PC-3 (cell line): ENCODE measurements around the gene FBXW2. TPM values are rescaled to one million over a fixed set of nuclear protein-coding genes. Genes with fewer than 3 reads are reported as not detected.
"Not testable (repeated sequence)": the region's sequence is repeated elsewhere in the genome, so short reads cannot be mapped to it uniquely, and the experiment has no call there.

Experiments
- ATAC-seq: fragments of 200-7000 bp; cut with Tn5 transposase; 2 replicates; pipeline ENCODE4 v1.9.1; 2020; ENCODE audit warnings: mild to moderate bottlenecking, moderate library complexity
- BruUV-seq: library from RNA; stranded (reverse); fragments of 400-500 nt; replicated peaks from 2 replicates; lab custom pipeline; 2021; lab: Mats Ljungman, UMichigan
- CTCF ChIA-PET: fragments of 300-600 bp; sonication (Branson Sonifier 250); formaldehyde crosslinking; loops from one replicate; lab custom pipeline; 2022; ENCODE audit warnings: antibody characterized with exemption; lab: Charles Lee
- POLR2A ChIA-PET: fragments of 300-600 bp; sonication (Branson Sonifier 250); formaldehyde crosslinking; loops from one replicate; lab custom pipeline; 2022; ENCODE audit warnings: antibody characterized with exemption; ENCODE audit not compliant: unreplicated experiment; lab: Charles Lee
- DNase-seq: peaks from one replicate; pipeline ENCODE4 v3.0.0-alpha.2; 2015
- H2AFZ ChIP-seq: fragments of 300-600 bp; sonication (generic); 2 replicates; pipeline ENCODE4 v1.6.0; 2016; ENCODE audit warnings: antibody characterized with exemption, low read length
- H3F3A ChIP-seq: fragments of 300-600 bp; sonication (generic); one replicate; pipeline ENCODE4 v1.6.0; 2017; ENCODE audit warnings: antibody characterized with exemption, low read length, control low read depth, mild to moderate bottlenecking; ENCODE audit not compliant: unreplicated experiment
- H3K27ac ChIP-seq: fragments of 300-600 bp; sonication (generic); 2 replicates; pipeline ENCODE4 v1.5.1; 2016; ENCODE audit warnings: mild to moderate bottlenecking, low read length
- H3K27me3 ChIP-seq: fragments of 300-600 bp; sonication (generic); 2 replicates; pipeline ENCODE4 v1.6.1; 2016; ENCODE audit warnings: low read length, mixed read lengths
- H3K36me3 ChIP-seq: fragments of 300-600 bp; sonication (generic); 2 replicates; pipeline ENCODE4 v1.6.1; 2016; ENCODE audit warnings: low read depth, mixed run types, low read length, mixed read lengths
- H3K4me1 ChIP-seq: fragments of 300-600 bp; sonication (generic); 2 replicates; pipeline ENCODE4 v1.5.1; 2016; ENCODE audit warnings: low read length; ENCODE audit not compliant: insufficient read depth
- H3K4me2 ChIP-seq: fragments of 300-600 bp; sonication (generic); 2 replicates; pipeline ENCODE4 v1.6.0; 2016; ENCODE audit warnings: low read length
- H3K4me3 ChIP-seq: fragments of 300-600 bp; sonication (generic); 2 replicates; pipeline ENCODE4 v1.5.1; 2016; ENCODE audit warnings: mild to moderate bottlenecking, low read length, mixed read lengths
- H3K79me2 ChIP-seq: fragments of 300-600 bp; sonication (generic); 2 replicates; pipeline ENCODE4 v1.6.1; 2017; ENCODE audit warnings: low read length, mixed read lengths
- H3K9ac ChIP-seq: fragments of 300-600 bp; sonication (generic); 2 replicates; pipeline ENCODE4 v1.6.0; 2016; ENCODE audit warnings: mild to moderate bottlenecking, low read length
- H3K9me2 ChIP-seq: fragments of 300-600 bp; sonication (generic); replicated peaks from 2 replicates; pipeline ENCODE4 v1.6.1; 2016; ENCODE audit warnings: mixed run types, low read length, mixed read lengths
- H3K9me3 ChIP-seq: fragments of 300-600 bp; sonication (generic); 2 replicates; pipeline ENCODE4 v1.6.1; 2016; ENCODE audit warnings: low read length, mixed read lengths
- H4K20me1 ChIP-seq: fragments of 300-600 bp; sonication (generic); 2 replicates; pipeline ENCODE4 v1.6.1; 2016; ENCODE audit warnings: low read length, mixed read lengths
- EZH2 ChIP-seq: fragments of 300-600 bp; sonication (generic); IDR thresholded peaks from one replicate; pipeline ENCODE4 v1.6.1; 2017; ENCODE audit warnings: antibody characterized with exemption, mild to moderate bottlenecking, low read length; ENCODE audit not compliant: unreplicated experiment
- EZH2phosphoT487 ChIP-seq: fragments of 300-600 bp; sonication (generic); IDR thresholded peaks from 2 replicates; pipeline ENCODE4 v1.6.1; 2018; ENCODE audit warnings: mild to moderate bottlenecking, antibody characterized with exemption, low read length, borderline replicate concordance
- intact Hi-C: fragments of 100-400 bp; cut with micrococcal nuclease; formaldehyde crosslinking; loops from 2 replicates; pipeline ENCODE4 v1.9.0; 2023
- total RNA-seq: library from RNA; depleted of rRNA; stranded (reverse); fragments of >200 nt; gene quantifications from 2 replicates; pipeline ENCODE4 v1.2.3, GENCODE V29; 2014
- TF ChIP-seq, protein P1 (sequence below): fragments of 300-600 bp; sonication (generic); conservative IDR thresholded peaks from 2 replicates; pipeline ENCODE4 v1.5.1; 2017; ENCODE audit warnings: antibody characterized with exemption, low read depth, mild to moderate bottlenecking, low read length

Gene FBXW2
- total RNA-seq, 1 experiment from 2014 or later: 30.5 TPM

DNA sequence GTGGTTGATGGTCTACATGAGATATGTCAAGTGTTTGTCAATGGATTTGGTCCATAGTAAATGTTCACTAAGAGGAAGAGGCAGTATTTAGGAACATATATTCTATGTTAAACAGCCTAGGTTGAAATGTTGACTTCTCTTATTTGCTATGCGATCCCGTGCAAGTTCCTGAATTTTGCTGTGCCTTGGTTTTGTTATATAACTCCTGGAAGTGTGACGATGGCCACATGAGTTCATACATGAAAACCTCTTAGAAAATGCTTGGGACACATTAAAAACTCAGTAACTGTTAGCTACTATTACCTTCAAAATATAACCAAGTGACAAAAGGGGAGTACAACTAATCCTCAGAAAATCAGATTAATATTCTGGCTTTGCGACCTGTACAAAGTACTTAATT is 21.9 kb upstream of the FBXW2 start:
- DNase-seq (no peak), ATAC-seq (no peak)
- H3K79me2 ChIP-seq: no peaks in the 10 kb centered on the region
- H3K4me2 ChIP-seq: no peak overlapping the region
- no peak overlapping the region for H3K4me3 ChIP-seq
- intact Hi-C loops: no loop called here
- POLR2A ChIA-PET: no interaction called here
- CTCF ChIA-PET: no interaction called here
- no peak overlapping the region for H3K27ac ChIP-seq
- H4K20me1 ChIP-seq: no peaks in the 10 kb centered on the region
- BruUV-seq: no TSS peak
- H3K4me1 ChIP-seq: no peaks in the 10 kb centered on the region
- H3K36me3 ChIP-seq: peaks cover 24% of the 10 kb centered on the region; the same call in 1 of the 2 replicates
- H3F3A ChIP-seq: no peaks in the 10 kb centered on the region
- no peak overlapping the region for H2AFZ ChIP-seq
- no peaks in the 10 kb centered on the region for H3K27me3 ChIP-seq
- H3K9ac ChIP-seq: no peak overlapping the region
- no peaks in the 10 kb centered on the region for H3K9me3 ChIP-seq
- TF ChIP-seq EZH2phosphoT487 (no peak), EZH2 (no peak)
- TF ChIP-seq, protein P1, sequence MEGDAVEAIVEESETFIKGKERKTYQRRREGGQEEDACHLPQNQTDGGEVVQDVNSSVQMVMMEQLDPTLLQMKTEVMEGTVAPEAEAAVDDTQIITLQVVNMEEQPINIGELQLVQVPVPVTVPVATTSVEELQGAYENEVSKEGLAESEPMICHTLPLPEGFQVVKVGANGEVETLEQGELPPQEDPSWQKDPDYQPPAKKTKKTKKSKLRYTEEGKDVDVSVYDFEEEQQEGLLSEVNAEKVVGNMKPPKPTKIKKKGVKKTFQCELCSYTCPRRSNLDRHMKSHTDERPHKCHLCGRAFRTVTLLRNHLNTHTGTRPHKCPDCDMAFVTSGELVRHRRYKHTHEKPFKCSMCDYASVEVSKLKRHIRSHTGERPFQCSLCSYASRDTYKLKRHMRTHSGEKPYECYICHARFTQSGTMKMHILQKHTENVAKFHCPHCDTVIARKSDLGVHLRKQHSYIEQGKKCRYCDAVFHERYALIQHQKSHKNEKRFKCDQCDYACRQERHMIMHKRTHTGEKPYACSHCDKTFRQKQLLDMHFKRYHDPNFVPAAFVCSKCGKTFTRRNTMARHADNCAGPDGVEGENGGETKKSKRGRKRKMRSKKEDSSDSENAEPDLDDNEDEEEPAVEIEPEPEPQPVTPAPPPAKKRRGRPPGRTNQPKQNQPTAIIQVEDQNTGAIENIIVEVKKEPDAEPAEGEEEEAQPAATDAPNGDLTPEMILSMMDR: no peak
- no peaks in the 10 kb centered on the region for H3K9me2 ChIP-seq

DNA sequence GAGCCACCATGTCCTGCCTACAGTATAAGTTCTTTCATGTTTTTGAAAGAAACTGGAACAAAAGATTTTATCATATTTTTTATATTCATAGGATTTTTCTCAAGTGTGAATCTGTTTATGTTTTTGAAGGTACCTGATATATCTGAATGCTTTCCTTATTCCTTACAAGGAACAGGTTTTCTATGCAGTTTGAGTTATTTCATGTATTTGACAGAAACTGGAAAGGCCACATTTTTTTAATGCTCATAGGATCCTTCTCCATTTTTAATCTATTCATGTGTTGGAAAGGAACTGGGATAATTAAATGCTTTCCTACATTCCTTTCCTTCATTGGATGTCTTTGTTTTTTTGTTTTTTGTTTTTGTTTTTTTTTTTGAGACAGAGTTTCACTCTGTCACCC is 15.7 kb upstream of the FBXW2 start:
- DNase-seq (no peak), ATAC-seq (no peak)
- no peaks in the 10 kb centered on the region for H3K9me3 ChIP-seq
- no peak overlapping the region for H3K4me3 ChIP-seq
- H3K27ac ChIP-seq: no peak overlapping the region
- H3F3A ChIP-seq: no peaks in the 10 kb centered on the region
- ChIA-PET POLR2A (no interaction called here), CTCF (no interaction called here)
- H3K79me2 ChIP-seq: no peaks in the 10 kb centered on the region
- no peaks in the 10 kb centered on the region for H3K9me2 ChIP-seq
- H3K4me2 ChIP-seq: no peak overlapping the region
- BruUV-seq: no TSS peak
- H2AFZ ChIP-seq: no peak overlapping the region
- no peaks in the 10 kb centered on the region for H3K4me1 ChIP-seq
- intact Hi-C loops: no loop called here
- H3K36me3 ChIP-seq: peaks cover 5% of the 10 kb centered on the region; the same call in 1 of the 2 replicates
- TF ChIP-seq, protein P1: no peak
- TF ChIP-seq EZH2phosphoT487 (no peak), EZH2 (no peak)
- no peak overlapping the region for H3K9ac ChIP-seq
- no peaks in the 10 kb centered on the region for H3K27me3 ChIP-seq
- no peaks in the 10 kb centered on the region for H4K20me1 ChIP-seq

DNA sequence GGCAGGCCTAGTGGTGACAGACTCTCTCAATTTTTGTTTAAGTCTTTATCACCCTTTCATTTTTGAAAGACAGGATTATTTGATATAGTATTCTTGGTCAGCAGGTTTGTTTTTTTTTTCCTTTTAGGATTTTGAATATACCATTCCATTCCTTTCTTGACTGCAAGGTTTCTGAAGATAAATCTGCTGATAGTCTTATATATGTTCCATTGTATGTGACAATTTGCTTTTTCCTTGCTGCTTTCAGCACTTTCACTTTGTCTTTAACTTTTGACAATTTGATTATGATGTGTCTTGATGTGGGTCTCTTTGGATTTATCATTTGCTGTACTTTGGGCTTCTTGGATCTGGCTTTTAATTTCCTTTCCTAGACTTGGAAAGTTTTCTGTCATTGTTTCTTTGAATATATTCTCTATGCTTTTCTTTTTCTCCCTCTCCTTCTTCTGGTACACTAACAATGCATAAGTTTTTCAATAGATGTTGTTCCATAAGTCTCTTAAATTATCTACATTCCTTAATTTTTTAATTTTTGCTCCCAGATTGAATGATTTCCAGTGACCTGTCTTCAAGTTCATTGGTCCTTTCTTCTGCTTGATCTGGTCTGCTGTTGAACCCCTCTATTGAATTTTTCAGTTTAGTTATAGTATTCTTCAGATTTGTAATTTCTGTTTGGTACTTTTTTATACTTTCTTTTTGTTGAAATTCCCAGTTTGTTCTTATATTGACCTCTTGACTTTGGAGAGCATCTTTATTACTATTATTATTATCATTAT is 14.6 kb upstream of the FBXW2 start:
- TF ChIP-seq, protein P1: no peak
- TF ChIP-seq EZH2 (no peak), EZH2phosphoT487 (no peak)
- Histone ChIP-seq H3F3A (no peaks in the 10 kb centered on the region), H3K27ac (no peak overlapping the region), H3K9me2 (no peaks in the 10 kb centered on the region), H3K9ac (no peak overlapping the region), H3K4me2 (no peak overlapping the region), H3K27me3 (no peaks in the 10 kb centered on the region), H4K20me1 (no peaks in the 10 kb centered on the region), H3K4me1 (no peaks in the 10 kb centered on the region), H3K9me3 (no peaks in the 10 kb centered on the region), H3K36me3 (peaks cover 5% of the 10 kb centered on the region; the same call in 1 of the 2 replicates), H2AFZ (no peak overlapping the region), H3K4me3 (no peak overlapping the region), H3K79me2 (no peaks in the 10 kb centered on the region)
- CTCF ChIA-PET: no interaction called here
- BruUV-seq: no TSS peak
- DNase-seq: no peak
- POLR2A ChIA-PET: no interaction called here
- intact Hi-C loops: no loop called here
- ATAC-seq: no peak

DNA sequence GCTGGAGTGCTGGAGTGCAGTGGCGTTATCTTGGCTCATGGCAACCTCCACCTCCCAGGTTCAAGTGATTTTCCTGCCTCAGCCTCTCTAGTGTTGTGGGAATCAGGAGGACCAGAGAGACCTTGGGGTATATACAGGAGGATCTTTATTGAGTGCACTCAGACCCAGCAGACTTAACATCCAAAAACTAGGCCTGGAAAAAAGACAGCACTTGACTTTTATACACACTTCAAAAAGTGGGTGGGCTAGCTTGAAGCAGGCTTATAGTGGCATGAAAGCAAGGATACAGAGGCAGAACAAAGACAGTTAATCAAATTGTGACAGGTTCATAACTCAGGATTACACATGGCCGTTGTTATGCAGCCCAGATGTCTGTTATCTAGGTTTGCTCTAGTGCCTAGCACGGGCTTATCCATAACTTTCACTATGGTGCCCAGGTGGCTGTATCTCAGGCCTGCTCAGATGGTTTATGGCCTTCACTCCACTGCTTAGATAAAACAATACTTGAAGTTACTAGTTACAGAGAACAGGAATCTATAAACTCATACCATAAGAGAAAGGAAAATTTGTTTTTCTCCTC is 11.7 kb upstream of the FBXW2 start:
- H4K20me1 ChIP-seq, H3F3A ChIP-seq, H2AFZ ChIP-seq, H3K9me3 ChIP-seq, intact Hi-C loops, H3K9me2 ChIP-seq, H3K9ac ChIP-seq, H3K27me3 ChIP-seq, H3K27ac ChIP-seq, H3K4me3 ChIP-seq, H3K36me3 ChIP-seq, H3K4me2 ChIP-seq, BruUV-seq, ATAC-seq, DNase-seq, H3K79me2 ChIP-seq, POLR2A ChIA-PET, H3K4me1 ChIP-seq, CTCF ChIA-PET: not testable (repeated sequence)
